OCI-LY7 (cell line): ENCODE data around the gene KCNH1. TPM values are rescaled to one million over a fixed set of nuclear protein-coding genes. Genes with fewer than 3 reads are reported as not detected.

Source experiments
- BruUV-seq: library from RNA; stranded (reverse); fragments of 400-500 nt; replicated peaks from 2 replicates; lab custom pipeline; 2021; lab: Mats Ljungman, UMichigan
- CTCF ChIA-PET: fragments of 300-600 bp; sonication (Branson Sonifier 250); formaldehyde crosslinking; loops from one replicate; lab custom pipeline; 2022; ENCODE audit warnings: antibody characterized with exemption; ENCODE audit not compliant: unreplicated experiment; lab: Charles Lee
- POLR2A ChIA-PET: fragments of 300-600 bp; sonication (Branson Sonifier 250); formaldehyde crosslinking; loops from one replicate; lab custom pipeline; 2022; ENCODE audit warnings: antibody characterized with exemption; lab: Charles Lee
- DNase-seq: peaks from one replicate; pipeline ENCODE4 v3.0.0-alpha.2; 2015; ENCODE audit warnings: low spot score
- H2AFZ ChIP-seq: fragments of 200-600 bp; sonication (generic), shearing (Covaris generic); 2 replicates; pipeline ENCODE4 v1.6.1; 2014; ENCODE audit warnings: mild to moderate bottlenecking, antibody characterized with exemption, low read length, moderate library complexity
- H3K27ac ChIP-seq: fragments of 200-600 bp; sonication (generic); 2 replicates; pipeline ENCODE4 v1.5.1; 2014; ENCODE audit warnings: mixed run types, low read depth, mild to moderate bottlenecking, moderate library complexity, low read length, inconsistent platforms; ENCODE audit not compliant: poor library complexity, severe bottlenecking
- H3K36me3 ChIP-seq: fragments of 200-600 bp; sonication (generic); 2 replicates; pipeline ENCODE4 v1.6.1; 2014; ENCODE audit warnings: mild to moderate bottlenecking, antibody characterized with exemption, low read length, moderate library complexity, mixed read lengths; ENCODE audit not compliant: insufficient read depth
- H3K4me1 ChIP-seq: fragments of 200-600 bp; sonication (generic); 2 replicates; pipeline ENCODE4 v1.5.1; 2014; ENCODE audit warnings: mild to moderate bottlenecking, low read length; ENCODE audit not compliant: insufficient read depth, poor library complexity, severe bottlenecking
- H3K4me2 ChIP-seq: fragments of 200-600 bp; sonication (generic); 2 replicates; pipeline ENCODE4 v1.6.1; 2014; ENCODE audit warnings: mild to moderate bottlenecking, low read length
- H3K4me3 ChIP-seq: fragments of 200-600 bp; sonication (generic); 2 replicates; pipeline ENCODE4 v1.5.1; 2014; ENCODE audit warnings: mild to moderate bottlenecking, low read depth, low read length; ENCODE audit not compliant: poor library complexity, severe bottlenecking
- H3K79me2 ChIP-seq: fragments of 200-600 bp; sonication (generic); 2 replicates; pipeline ENCODE4 v1.6.1; 2016; ENCODE audit warnings: low read depth, mild to moderate bottlenecking, low read length, moderate library complexity, mixed read lengths; ENCODE audit not compliant: insufficient read depth
- H3K9me2 ChIP-seq: fragments of 200-600 bp; sonication (generic); 2 replicates; pipeline ENCODE4 v1.6.1; 2016; ENCODE audit warnings: mild to moderate bottlenecking, low read length, mixed read lengths; ENCODE audit not compliant: insufficient read depth
- H3K9me3 ChIP-seq: fragments of 200-600 bp; sonication (generic); 2 replicates; pipeline ENCODE4 v1.6.1; 2014; ENCODE audit warnings: mild to moderate bottlenecking, mixed run types, low read length, mixed read lengths
- H4K20me1 ChIP-seq: fragments of 200-600 bp; sonication (generic); 2 replicates; pipeline ENCODE4 v1.6.1; 2014; ENCODE audit warnings: mild to moderate bottlenecking, antibody characterized with exemption, low read length, moderate library complexity, mixed read lengths; ENCODE audit not compliant: insufficient read depth
- CTCF ChIP-seq: fragments of 200-600 bp; sonication (generic); conservative IDR thresholded peaks from 2 replicates; pipeline ENCODE4 v1.5.1; 2014; ENCODE audit warnings: mild to moderate bottlenecking, antibody characterized with exemption, low read length, moderate library complexity, mixed read lengths
- EZH2phosphoT487 ChIP-seq: fragments of 200-600 bp; sonication (generic); IDR thresholded peaks from 2 replicates; pipeline ENCODE4 v1.6.1; 2018; ENCODE audit warnings: low read depth, borderline replicate concordance, mild to moderate bottlenecking, mixed run types, antibody characterized with exemption, low read length, moderate library complexity, mixed read lengths
- intact Hi-C: fragments of 100-400 bp; cut with micrococcal nuclease; formaldehyde crosslinking; loops from one replicate; pipeline ENCODE4 v1.10.0; 2022; ENCODE audit not compliant: unreplicated experiment
- total RNA-seq, 2 experiments: library from RNA; depleted of rRNA in 1 of 2; stranded (reverse); fragments of >200 nt in 1 of 2; shearing (Covaris generic) in 1 of 2; gene quantifications; 2 replicates each; pipeline ENCODE4 v1.2.3, GENCODE V29; 2014 to 2022

KCNH1 gene
- total RNA-seq, 2 experiments from 2014 or later = not detected

- no peaks in the 10 kb centered on the region for H3K9me2 ChIP-seq
- TF ChIP-seq CTCF (no peak), EZH2phosphoT487 (no peak)
- no peak overlapping the region for H3K4me2 ChIP-seq
- H3K27ac ChIP-seq = no peak overlapping the region
- H3K4me3 ChIP-seq = no peak overlapping the region
- H3K36me3 ChIP-seq = no peaks in the 10 kb centered on the region
- H3K79me2 ChIP-seq = no peaks in the 10 kb centered on the region
- intact Hi-C loops = no loop called here
- no TSS peak for BruUV-seq
- peaks cover 3% of the 10 kb centered on the region; the same call in 1 of the 2 replicates for H3K9me3 ChIP-seq
- no peak for DNase-seq
- CTCF ChIA-PET = no interaction called here
- no peaks in the 10 kb centered on the region for H4K20me1 ChIP-seq
- POLR2A ChIA-PET = no interaction called here
- no peak overlapping the region for H2AFZ ChIP-seq
- H3K4me1 ChIP-seq = no peaks in the 10 kb centered on the region
Observed at GRCh38 chr1:210653771-210654170, 480.2 kb downstream of the KCNH1 start.

DNA sequence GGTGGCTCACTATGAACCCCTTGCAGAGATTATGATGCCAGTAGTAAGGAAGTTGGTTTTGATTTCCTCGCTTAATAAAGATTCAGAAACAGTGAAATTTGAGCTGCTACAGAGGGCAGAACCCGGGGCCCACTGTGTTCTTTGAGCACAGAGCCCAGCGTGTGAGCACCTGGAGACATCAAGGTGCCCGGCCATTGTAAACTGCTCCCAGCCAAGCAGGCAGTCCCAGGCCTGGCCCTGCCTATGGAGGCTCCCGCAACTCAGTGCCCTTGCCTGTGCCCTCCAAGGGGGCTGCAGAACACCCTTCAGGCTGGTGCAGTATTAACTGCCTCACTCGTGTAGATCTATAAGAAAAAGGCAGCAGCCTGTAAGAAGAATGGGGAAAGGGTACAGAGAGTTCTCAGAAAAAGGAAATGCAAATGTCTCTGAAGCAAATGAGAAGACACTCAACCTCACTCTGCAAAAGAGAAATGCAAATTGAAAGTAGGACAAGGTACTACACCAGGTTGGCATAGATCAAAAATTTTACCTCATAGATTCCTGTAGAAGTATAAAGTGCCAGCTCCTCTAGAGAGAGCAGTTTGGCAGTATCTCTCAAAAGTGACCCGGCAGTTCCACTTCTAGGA lies 481.5 kb downstream of the KCNH1 start:
- Histone ChIP-seq H3K79me2 (no peaks in the 10 kb centered on the region), H4K20me1 (no peaks in the 10 kb centered on the region), H3K4me3 (no peak overlapping the region), H3K4me1 (no peaks in the 10 kb centered on the region), H3K36me3 (no peaks in the 10 kb centered on the region), H3K9me3 (peaks cover 3% of the 10 kb centered on the region; the same call in 1 of the 2 replicates), H2AFZ (no peak overlapping the region), H3K9me2 (no peaks in the 10 kb centered on the region), H3K4me2 (no peak overlapping the region), H3K27ac (no peak overlapping the region)
- no TSS peak for BruUV-seq
- intact Hi-C loops = no loop called here
- TF ChIP-seq EZH2phosphoT487 (no peak), CTCF (no peak)
- CTCF ChIA-PET = no interaction called here
- DNase-seq = no peak
- POLR2A ChIA-PET = no interaction called here

DNA sequence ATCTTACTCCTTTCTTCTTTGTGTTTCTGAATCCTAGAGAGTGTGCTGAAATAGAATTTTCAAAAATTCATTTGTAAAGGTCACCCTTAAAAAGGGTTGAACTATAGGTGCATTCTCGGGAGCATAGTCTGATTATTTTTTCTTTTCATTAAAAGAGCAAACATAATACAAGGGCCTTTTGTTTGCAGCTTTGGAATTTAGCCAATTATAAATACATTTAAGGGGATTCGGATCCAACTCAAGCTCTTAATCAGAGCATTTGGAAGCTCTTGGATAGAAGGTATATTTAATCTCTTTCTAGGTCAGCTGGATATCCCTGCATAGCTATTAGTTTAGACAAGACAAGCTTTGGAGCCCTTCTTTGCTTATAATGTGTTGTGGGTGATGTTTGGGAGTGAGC lies 483.5 kb downstream of the KCNH1 start:
- intact Hi-C loops = no loop called here
- no peaks in the 10 kb centered on the region for H3K9me2 ChIP-seq
- CTCF ChIA-PET = no interaction called here
- no peaks in the 10 kb centered on the region for H4K20me1 ChIP-seq
- no peak overlapping the region for H3K4me3 ChIP-seq
- no peak overlapping the region for H3K4me2 ChIP-seq
- TF ChIP-seq EZH2phosphoT487 (no peak), CTCF (no peak)
- no TSS peak for BruUV-seq
- no peaks in the 10 kb centered on the region for H3K4me1 ChIP-seq
- POLR2A ChIA-PET = interaction anchor here (1.2 kb wide), 1 partner anchor 29 kb away, joined by 3 read pairs; no protein-coding TSS in a partner anchor
- H2AFZ ChIP-seq = no peak overlapping the region
- H3K36me3 ChIP-seq = no peaks in the 10 kb centered on the region
- no peaks in the 10 kb centered on the region for H3K79me2 ChIP-seq
- DNase-seq = no peak
- H3K9me3 ChIP-seq = peaks cover 3% of the 10 kb centered on the region; the same call in 1 of the 2 replicates
- H3K27ac ChIP-seq = no peak overlapping the region
